Astrocyte of the cerebellum (primary cell): ENCODE data around the gene GPR34.
"Not testable (repeated sequence)": the region's sequence is repeated elsewhere in the genome, so short reads cannot be mapped to it uniquely, and the experiment has no call there.

Experiments
- DNase-seq: peaks from one replicate; pipeline ENCODE4 v3.0.0-alpha.2; 2011; ENCODE audit warnings: low read depth
- H3K4me3 ChIP-seq: 2 replicates; pipeline ENCODE4 v1.5.1; 2011; ENCODE audit warnings: mild to moderate bottlenecking, low read depth, low read length, moderate library complexity
- CTCF ChIP-seq: IDR thresholded peaks from 2 replicates; pipeline ENCODE4 v1.5.1; 2012; ENCODE audit warnings: low read length, low read depth, moderate library complexity, mild to moderate bottlenecking; ENCODE audit errors: missing control alignments
- in situ Hi-C: cut with HindIII; loops from 2 replicates; pipeline ENCODE4 v1.10.0; 2017; ENCODE audit warnings: low sequenced_read_pairs

The GPR34 gene

DNA sequence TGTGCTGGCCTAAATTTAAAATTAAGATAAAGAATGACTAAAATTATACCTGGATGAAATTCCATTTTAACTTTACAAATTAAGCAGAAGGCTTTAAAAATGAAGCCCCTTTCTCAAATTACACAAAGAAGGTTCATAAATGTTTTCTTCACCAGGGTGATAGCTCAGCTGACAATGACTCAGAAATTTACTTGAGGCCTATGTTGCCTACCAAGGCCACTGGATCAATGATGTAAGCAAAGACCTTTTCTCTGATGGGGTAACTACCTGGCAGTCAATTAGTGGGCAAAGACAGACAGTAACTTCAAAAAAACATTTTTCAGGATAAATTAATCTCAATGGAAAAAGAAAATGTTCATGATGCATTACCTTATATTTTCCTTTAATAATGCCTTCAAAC is 23.9 kb upstream of the GPR34 start:
- TF ChIP-seq CTCF = no peak
- no peak for DNase-seq
- in situ Hi-C loops = no loop called here
- no peak overlapping the region for H3K4me3 ChIP-seq

DNA sequence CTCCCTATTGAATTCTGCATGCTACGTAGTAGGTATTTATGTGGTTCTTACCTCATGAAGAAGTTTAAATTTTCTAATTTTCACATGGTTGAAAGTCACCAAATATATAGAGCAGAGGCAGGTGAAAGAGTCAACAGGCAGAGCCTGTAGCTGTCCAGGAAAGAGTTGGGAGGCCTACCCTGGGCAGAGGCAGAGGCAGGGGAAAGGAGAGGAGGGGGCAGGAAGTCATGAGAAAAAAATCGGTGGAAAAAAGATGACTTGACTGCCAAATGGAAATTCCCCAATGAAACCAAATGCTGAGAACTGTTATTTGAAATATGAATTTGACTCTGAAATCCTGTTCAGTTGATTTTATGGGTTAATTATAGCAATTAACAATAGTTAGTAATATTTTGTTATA is 23.1 kb upstream of the GPR34 start:
- no peak for DNase-seq
- TF ChIP-seq CTCF = no peak
- in situ Hi-C loops = no loop called here
- no peak overlapping the region for H3K4me3 ChIP-seq

GRCh38 chrX:41666251-41666650 is 22.5 kb upstream of the GPR34 start:
- TF ChIP-seq CTCF = no peak
- no peak for DNase-seq
- no peak overlapping the region for H3K4me3 ChIP-seq
- in situ Hi-C loops = no loop called here

GRCh38 chrX:41667631-41668030 is 21.1 kb upstream of the GPR34 start:
- no peak for DNase-seq
- H3K4me3 ChIP-seq = no peak overlapping the region
- in situ Hi-C loops = no loop called here
- TF ChIP-seq CTCF = no peak

DNA sequence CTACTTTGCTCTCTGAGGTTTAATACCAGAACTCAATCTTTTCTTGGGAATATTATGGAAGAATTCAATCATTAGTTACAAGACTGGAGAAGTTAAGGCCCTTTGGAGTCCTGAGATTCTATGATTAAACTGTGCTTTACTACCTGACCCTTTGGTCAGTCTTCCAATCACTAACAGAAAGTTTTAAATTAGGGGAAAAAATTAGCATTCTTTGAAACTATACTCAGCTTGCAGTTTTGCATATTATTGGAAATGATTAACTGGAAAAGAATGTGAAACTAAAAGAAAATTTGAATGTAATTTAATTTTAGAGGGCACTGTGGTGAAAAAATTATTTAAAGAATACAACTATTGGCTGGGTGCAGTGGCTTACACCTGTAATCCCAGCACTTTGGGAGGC is 18.7 kb upstream of the GPR34 start:
- no peak for TF ChIP-seq CTCF
- in situ Hi-C loops = no loop called here
- no peak for DNase-seq
- no peak overlapping the region for H3K4me3 ChIP-seq

GRCh38 chrX:41671082-41671481 is 17.7 kb upstream of the GPR34 start:
- in situ Hi-C loops = no loop called here
- DNase-seq = no peak
- no peak for TF ChIP-seq CTCF

GRCh38 chrX:41672643-41673042 is 16.1 kb upstream of the GPR34 start:
- no peak for TF ChIP-seq CTCF
- H3K4me3 ChIP-seq = no peak overlapping the region
- no peak for DNase-seq
- in situ Hi-C loops = no loop called here

More at GRCh38 chrX:41671082-41671481, 17.7 kb upstream of the GPR34 start:
- no peak overlapping the region for H3K4me3 ChIP-seq

GRCh38 chrX:41676361-41676760 is 12.4 kb upstream of the GPR34 start:
- DNase-seq, in situ Hi-C loops, H3K4me3 ChIP-seq: not testable (repeated sequence)
